ENCODE results near the gene ESRP2.

ESRP2 gene

GRCh38 chr16:68235887-68236136 lies at the start of gene ESRP2:
Gene ESRP2 (minus strand): TSS chr16:68236127. CDS start chr16:68236045, 82 bp downstream.
- no peak for DNase-seq

GRCh38 chr16:68285683-68286082 lies 49.8 kb upstream of the ESRP2 start:
- no peak for DNase-seq

GRCh38 chr16:68284847-68285246 lies 48.9 kb upstream of the ESRP2 start:
- DNase-seq: no peak

GRCh38 chr16:68283801-68284598 lies 48.1 kb upstream of the ESRP2 start:
- DNase-seq: no peak

- no peak for DNase-seq
Measured at GRCh38 chr16:68283346-68283745, 47.4 kb upstream of the ESRP2 start.

- no peak for DNase-seq
Measured at GRCh38 chr16:68282064-68282452, 46.1 kb upstream of the ESRP2 start.

GRCh38 chr16:68281368-68282063 lies 45.6 kb upstream of the ESRP2 start:
- no peak for DNase-seq

- no peak for DNase-seq
Measured at GRCh38 chr16:68279726-68280558, 44.0 kb upstream of the ESRP2 start.

GRCh38 chr16:68276223-68276622 lies 40.3 kb upstream of the ESRP2 start:
- DNase-seq: no peak

- DNase-seq: no peak
Measured at GRCh38 chr16:68275611-68276191, 39.8 kb upstream of the ESRP2 start.

- no peak for DNase-seq
Measured at GRCh38 chr16:68274441-68274840, 38.5 kb upstream of the ESRP2 start.

GRCh38 chr16:68273896-68274295 lies 38.0 kb upstream of the ESRP2 start:
- no peak for DNase-seq

GRCh38 chr16:68273459-68273858 lies 37.5 kb upstream of the ESRP2 start:
- no peak for DNase-seq

GRCh38 chr16:68272507-68273209 lies 36.7 kb upstream of the ESRP2 start:
- DNase-seq: no peak

GRCh38 chr16:68270353-68270752 lies 34.4 kb upstream of the ESRP2 start:
- no peak for DNase-seq

GRCh38 chr16:68269793-68270192 lies 33.9 kb upstream of the ESRP2 start:
- DNase-seq: no peak

GRCh38 chr16:68267612-68268405 lies 31.9 kb upstream of the ESRP2 start:
- DNase-seq: no peak

- DNase-seq: peak in 8 of 14 donors; percentile 10 to 46 (median 24)
Measured at GRCh38 chr16:68265078-68265920, 29.4 kb upstream of the ESRP2 start.

GRCh38 chr16:68264128-68265077 lies 28.5 kb upstream of the ESRP2 start, which contains the start of gene SLC7A6:
Gene SLC7A6 (plus strand): TSS chr16:68264526. CDS start chr16:68274727, 10,201 bp downstream.
- peak in 12 of 14 donors; percentile 18 to 72 (median 59) for DNase-seq
